CD4-positive, alpha-beta T cell treated with Interleukin-10 for 1 hour (primary cell): ENCODE measurements around the gene GABPB2.

Experiments used
- DNase-seq: peaks from one replicate; pipeline ENCODE4 v3.0.0-alpha.2; 2020

The GABPB2 gene

GRCh38 chr1:151070474-151071276 lies at the start of gene GABPB2:
TSS of gene GABPB2 (plus strand) at chr1:151070761. CDS start at chr1:151088190, 17,429 bp downstream.
- peak; percentile 88 for DNase-seq

- DNase-seq = peak; percentile 91
Measured at GRCh38 chr1:151024540-151025146, 45.9 kb upstream of the GABPB2 start.

GRCh38 chr1:151026460-151026859 lies 44.1 kb upstream of the GABPB2 start:
- DNase-seq = no peak

GRCh38 chr1:151032164-151032563 lies 38.4 kb upstream of the GABPB2 start:
- no peak for DNase-seq

- DNase-seq = no peak
Measured at GRCh38 chr1:151035167-151035566, 35.4 kb upstream of the GABPB2 start.

- DNase-seq = no peak
Measured at GRCh38 chr1:151036356-151036755, 34.2 kb upstream of the GABPB2 start, which contains the start of gene BNIPL. TSS of gene BNIPL (plus strand) at chr1:151036586. CDS start at chr1:151036726, 140 bp downstream.

- no peak for DNase-seq
Measured at GRCh38 chr1:151037032-151037431, 33.5 kb upstream of the GABPB2 start.

- DNase-seq = no peak
Measured at GRCh38 chr1:151039521-151039920, 31.0 kb upstream of the GABPB2 start.

- DNase-seq = peak; percentile 31
Measured at GRCh38 chr1:151043163-151043562, 27.4 kb upstream of the GABPB2 start.

GRCh38 chr1:151047591-151047924 lies 23.0 kb upstream of the GABPB2 start, which contains the start of gene C1orf56:
TSS of gene C1orf56 (plus strand) at chr1:151047751. CDS start at chr1:151047848, 97 bp downstream.
- DNase-seq = peak; percentile 70

- peak; percentile 70 for DNase-seq
Measured at GRCh38 chr1:151047925-151048644, 22.5 kb upstream of the GABPB2 start.

GRCh38 chr1:151048645-151049032 lies 21.9 kb upstream of the GABPB2 start:
- DNase-seq = no peak

GRCh38 chr1:151049458-151049857 lies 21.1 kb upstream of the GABPB2 start:
- DNase-seq = peak; percentile 26

GRCh38 chr1:151050051-151050688 lies 20.4 kb upstream of the GABPB2 start:
- DNase-seq = no peak

GRCh38 chr1:151051356-151052009 lies 19.1 kb upstream of the GABPB2 start:
- no peak for DNase-seq

- DNase-seq = no peak
Measured at GRCh38 chr1:151054971-151055547, 15.5 kb upstream of the GABPB2 start.

- DNase-seq = no peak
Measured at GRCh38 chr1:151055581-151055980, 15.0 kb upstream of the GABPB2 start.

- DNase-seq = peak; percentile 76
Measured at GRCh38 chr1:151056149-151056548, 14.4 kb upstream of the GABPB2 start.

- DNase-seq = no peak
Measured at GRCh38 chr1:151058692-151059091, 11.9 kb upstream of the GABPB2 start.

GRCh38 chr1:151059109-151060006 lies 11.2 kb upstream of the GABPB2 start, which contains the start of gene CDC42SE1:
TSS of gene CDC42SE1 (minus strand) at chr1:151059622. CDS start at chr1:151055730, 3,892 bp downstream.
- DNase-seq = peak; percentile 88
